ENCODE measurements around the gene LOC101059915.
"Not testable (repeated sequence)": the region's sequence is repeated elsewhere in the genome, so short reads cannot be mapped to it uniquely, and the experiment has no call there.

Gene LOC101059915

GRCh38 chrX:71659342-71659741, 8.0 kb upstream of the LOC101059915 start:
- Mint-ChIP-seq H3K4me3 (ENCODE audit: unreplicated experiment) (no peak overlapping the region), H3K27me3 (ENCODE audit: low read depth) (no peaks in the 10 kb centered on the region), H3K9me3 (ENCODE audit: low read depth) (no peaks in the 10 kb centered on the region), H3K27ac (ENCODE audit: unreplicated experiment) (no peak overlapping the region), H3K4me1 (ENCODE audit: low read depth) (no peaks in the 10 kb centered on the region), H3K36me3 (ENCODE audit: low read depth) (no peaks in the 10 kb centered on the region)
- no peak for DNase-seq (ENCODE audit: low spot score)
- TF ChIP-seq CTCF (IDR thresholded peaks at IDR 0.05) = no peak

- no peak overlapping the region for H3K4me3 Mint-ChIP-seq (ENCODE audit: unreplicated experiment)
- no peak for DNase-seq (ENCODE audit: low spot score)
- no peaks in the 10 kb centered on the region for H3K4me1 Mint-ChIP-seq (ENCODE audit: low read depth)
- TF ChIP-seq CTCF (IDR thresholded peaks at IDR 0.05) = no peak
- no peaks in the 10 kb centered on the region for H3K27me3 Mint-ChIP-seq (ENCODE audit: low read depth)
- no peak overlapping the region for H3K27ac Mint-ChIP-seq (ENCODE audit: unreplicated experiment)
- no peaks in the 10 kb centered on the region for H3K9me3 Mint-ChIP-seq (ENCODE audit: low read depth)
- no peaks in the 10 kb centered on the region for H3K36me3 Mint-ChIP-seq (ENCODE audit: low read depth)
Measured at GRCh38 chrX:71659959-71660358, 7.4 kb upstream of the LOC101059915 start.

- Mint-ChIP-seq H3K27ac (ENCODE audit: unreplicated experiment) (no peak overlapping the region), H3K27me3 (ENCODE audit: low read depth) (no peaks in the 10 kb centered on the region), H3K36me3 (ENCODE audit: low read depth) (no peaks in the 10 kb centered on the region), H3K4me3 (ENCODE audit: unreplicated experiment) (no peak overlapping the region), H3K4me1 (ENCODE audit: low read depth) (no peaks in the 10 kb centered on the region), H3K9me3 (ENCODE audit: low read depth) (no peaks in the 10 kb centered on the region)
- DNase-seq (ENCODE audit: low spot score) = no peak
- no peak for TF ChIP-seq CTCF (IDR thresholded peaks at IDR 0.05)
Measured at GRCh38 chrX:71660562-71661416, 6.6 kb upstream of the LOC101059915 start.

GRCh38 chrX:71661919-71662318, 5.4 kb upstream of the LOC101059915 start:
- DNase-seq (ENCODE audit: low spot score) = no peak
- H3K27ac Mint-ChIP-seq (ENCODE audit: unreplicated experiment) = no peak overlapping the region
- no peak for TF ChIP-seq CTCF (IDR thresholded peaks at IDR 0.05)
- H3K9me3 Mint-ChIP-seq (ENCODE audit: low read depth) = no peaks in the 10 kb centered on the region
- no peak overlapping the region for H3K4me3 Mint-ChIP-seq (ENCODE audit: unreplicated experiment)
- H3K4me1 Mint-ChIP-seq (ENCODE audit: low read depth) = no peaks in the 10 kb centered on the region
- H3K36me3 Mint-ChIP-seq (ENCODE audit: low read depth) = no peaks in the 10 kb centered on the region
- no peaks in the 10 kb centered on the region for H3K27me3 Mint-ChIP-seq (ENCODE audit: low read depth)

GRCh38 chrX:71662654-71663053, 4.7 kb upstream of the LOC101059915 start:
- not testable (repeated sequence) for H3K27me3 Mint-ChIP-seq (ENCODE audit: low read depth); H3K4me1 Mint-ChIP-seq (ENCODE audit: low read depth); H3K36me3 Mint-ChIP-seq (ENCODE audit: low read depth); H3K4me3 Mint-ChIP-seq (ENCODE audit: unreplicated experiment); DNase-seq (ENCODE audit: low spot score); H3K27ac Mint-ChIP-seq (ENCODE audit: unreplicated experiment); H3K9me3 Mint-ChIP-seq (ENCODE audit: low read depth)

- not testable (repeated sequence) for H3K4me3 Mint-ChIP-seq (ENCODE audit: unreplicated experiment); H3K4me1 Mint-ChIP-seq (ENCODE audit: low read depth); H3K9me3 Mint-ChIP-seq (ENCODE audit: low read depth); H3K27me3 Mint-ChIP-seq (ENCODE audit: low read depth); H3K36me3 Mint-ChIP-seq (ENCODE audit: low read depth); DNase-seq (ENCODE audit: low spot score); H3K27ac Mint-ChIP-seq (ENCODE audit: unreplicated experiment)
Measured at GRCh38 chrX:71663238-71663637, 4.1 kb upstream of the LOC101059915 start.
